T-helper 1 cell treated with Interleukin-12 subunit alpha and Interleukin-12 subunit beta and Interleukin-4 antibody, amounts not matched to agents 30 ng/mL and 1 ng/mL, for 36 hours (primary cell): ENCODE measurements around the gene LAMA3. TPM values are rescaled to one million over a fixed set of nuclear protein-coding genes. Genes with fewer than 3 reads are reported as not detected.

ENCODE experiments used
- total RNA-seq: library from RNA; stranded (reverse); gene quantifications from 2 replicates; pipeline ENCODE4 v1.2.3, GENCODE V29; 2022

Gene LAMA3
- total RNA-seq, 1 donor from 2014 or later, result not detected

Other genes starting within 250 kb of the LAMA3 start
- gene RIOK3, start 236.2 kb upstream of the LAMA3 start, total RNA-seq, result 57.3 and 67.9 TPM in 2 replicates
- gene RMC1, start 185.9 kb upstream of the LAMA3 start, total RNA-seq, result 59.8 and 63.8 TPM in 2 replicates
- gene NPC1, start 102.9 kb upstream of the LAMA3 start, total RNA-seq, result 47.6 and 50.9 TPM in 2 replicates
- gene ANKRD29, start 26.5 kb upstream of the LAMA3 start, total RNA-seq, result 0.20 TPM in 1 of 2 replicates, not detected in the other